Brain microvascular endothelial cell (primary cell): ENCODE results near the gene ZNF544.

Source experiments
- DNase-seq: peaks from one replicate; pipeline ENCODE4 v3.0.0-alpha.2; 2020
- H3K27ac ChIP-seq: fragments of 250-450 bp; sonication (Bioruptor Pico); 2 replicates; pipeline ENCODE4 v1.5.1; 2020; ENCODE audit warnings: mild to moderate bottlenecking, moderate library complexity
- H3K27me3 ChIP-seq: fragments of 250-450 bp; sonication (Bioruptor Pico); replicated peaks from 2 replicates; pipeline ENCODE4 v1.5.1; 2020; ENCODE audit warnings: mild to moderate bottlenecking
- H3K36me3 ChIP-seq: fragments of 250-450 bp; sonication (Bioruptor Pico); replicated peaks from 2 replicates; pipeline ENCODE4 v1.5.1; 2020; ENCODE audit warnings: mild to moderate bottlenecking
- H3K4me3 ChIP-seq: 2 replicates; pipeline ENCODE4 v1.5.1; 2011; ENCODE audit warnings: low read depth, mild to moderate bottlenecking, control low read depth, low read length, moderate library complexity
- in situ Hi-C: cut with HindIII; loops from 2 replicates; pipeline ENCODE4 v1.10.0; 2017; ENCODE audit warnings: low sequenced_read_pairs, low pct_ligation_motif_present
- TF ChIP-seq, protein P1 (sequence below): IDR thresholded peaks from 2 replicates; pipeline ENCODE4 v1.5.1; 2011; ENCODE audit warnings: low read depth, mild to moderate bottlenecking, moderate library complexity, low read length, control low read depth, inconsistent platforms; ENCODE audit errors: missing control alignments

ZNF544 gene

DNA sequence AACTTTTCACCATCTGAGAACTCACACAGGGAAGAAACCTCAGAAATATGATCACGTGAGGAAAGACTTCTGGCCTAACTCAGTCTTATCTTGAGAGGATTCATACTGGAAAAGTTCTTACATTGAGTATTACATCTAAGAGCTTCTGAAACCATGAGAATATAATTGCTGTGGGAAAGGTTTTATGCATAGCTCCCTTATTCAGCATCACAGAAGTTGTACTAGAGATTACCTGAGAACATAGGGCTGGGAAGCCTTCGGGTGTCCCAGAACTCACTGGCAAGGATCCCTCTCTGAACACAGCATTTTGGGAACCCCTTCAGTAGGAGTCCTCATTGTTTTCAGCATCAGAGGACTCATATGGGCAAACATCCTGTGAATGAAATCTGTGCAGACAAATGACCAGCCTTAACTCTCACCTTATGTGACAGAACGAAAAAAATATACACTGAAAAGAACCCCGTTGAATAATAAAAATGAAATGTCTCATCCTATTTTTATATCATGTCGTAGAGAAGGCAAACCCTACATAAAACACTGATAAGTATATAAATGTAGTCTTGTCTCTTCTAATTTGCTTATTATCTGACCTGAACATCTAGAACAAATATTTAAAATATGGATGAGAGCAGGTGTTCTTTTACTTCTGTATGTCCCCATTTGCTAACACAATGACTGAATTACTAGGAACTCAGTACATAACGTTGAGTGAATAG is 31.7 kb upstream of the ZNF544 start:
- H3K27me3 ChIP-seq, result no peaks in the 10 kb centered on the region
- no peak overlapping the region for H3K4me3 ChIP-seq
- TF ChIP-seq, protein P1, sequence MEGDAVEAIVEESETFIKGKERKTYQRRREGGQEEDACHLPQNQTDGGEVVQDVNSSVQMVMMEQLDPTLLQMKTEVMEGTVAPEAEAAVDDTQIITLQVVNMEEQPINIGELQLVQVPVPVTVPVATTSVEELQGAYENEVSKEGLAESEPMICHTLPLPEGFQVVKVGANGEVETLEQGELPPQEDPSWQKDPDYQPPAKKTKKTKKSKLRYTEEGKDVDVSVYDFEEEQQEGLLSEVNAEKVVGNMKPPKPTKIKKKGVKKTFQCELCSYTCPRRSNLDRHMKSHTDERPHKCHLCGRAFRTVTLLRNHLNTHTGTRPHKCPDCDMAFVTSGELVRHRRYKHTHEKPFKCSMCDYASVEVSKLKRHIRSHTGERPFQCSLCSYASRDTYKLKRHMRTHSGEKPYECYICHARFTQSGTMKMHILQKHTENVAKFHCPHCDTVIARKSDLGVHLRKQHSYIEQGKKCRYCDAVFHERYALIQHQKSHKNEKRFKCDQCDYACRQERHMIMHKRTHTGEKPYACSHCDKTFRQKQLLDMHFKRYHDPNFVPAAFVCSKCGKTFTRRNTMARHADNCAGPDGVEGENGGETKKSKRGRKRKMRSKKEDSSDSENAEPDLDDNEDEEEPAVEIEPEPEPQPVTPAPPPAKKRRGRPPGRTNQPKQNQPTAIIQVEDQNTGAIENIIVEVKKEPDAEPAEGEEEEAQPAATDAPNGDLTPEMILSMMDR, result no peak
- H3K36me3 ChIP-seq, result peaks cover 71% of the 10 kb centered on the region
- in situ Hi-C loops, result no loop called here
- DNase-seq, result no peak
- H3K27ac ChIP-seq, result no peak overlapping the region

DNA sequence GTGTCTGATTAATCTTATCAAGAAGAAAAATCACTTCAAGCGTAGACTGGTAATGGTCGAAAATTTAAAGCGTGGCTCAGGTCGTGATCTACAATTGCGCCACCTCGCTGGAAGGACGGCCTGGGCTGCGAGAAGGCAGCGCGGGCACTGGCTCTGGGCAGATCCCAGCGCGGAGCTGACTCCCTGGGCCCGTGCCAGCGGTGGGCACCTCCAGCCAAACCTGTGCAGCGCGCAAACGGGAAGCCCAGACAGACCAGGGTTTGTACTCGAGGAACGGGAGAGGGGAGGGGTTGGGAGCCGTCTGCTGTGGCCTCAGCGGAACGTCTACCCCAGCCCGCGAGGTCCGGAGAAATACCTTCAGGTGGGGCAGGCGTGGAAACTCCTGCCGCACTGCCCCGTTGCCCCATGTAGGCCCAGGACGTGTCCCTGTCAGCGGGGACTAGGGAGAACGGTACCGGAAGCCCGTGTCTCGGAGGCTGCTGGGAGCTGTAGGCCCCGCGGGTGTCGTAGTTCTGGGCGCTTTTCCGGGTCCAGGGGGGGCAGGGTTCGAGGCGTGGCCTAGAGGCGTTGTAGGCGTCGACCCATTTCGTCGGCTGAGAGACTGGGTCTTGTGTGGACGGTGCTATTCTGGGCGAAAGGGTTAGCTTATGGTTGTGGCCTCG is 24.8 kb upstream of the ZNF544 start:
- H3K27ac ChIP-seq, result no peak overlapping the region
- no peaks in the 10 kb centered on the region for H3K27me3 ChIP-seq
- H3K4me3 ChIP-seq, result peak overlapping the region; percentile 20
- in situ Hi-C loops, result no loop called here
- peaks cover 55% of the 10 kb centered on the region for H3K36me3 ChIP-seq
- TF ChIP-seq, protein P1, result no peak
- DNase-seq, result no peak

DNA sequence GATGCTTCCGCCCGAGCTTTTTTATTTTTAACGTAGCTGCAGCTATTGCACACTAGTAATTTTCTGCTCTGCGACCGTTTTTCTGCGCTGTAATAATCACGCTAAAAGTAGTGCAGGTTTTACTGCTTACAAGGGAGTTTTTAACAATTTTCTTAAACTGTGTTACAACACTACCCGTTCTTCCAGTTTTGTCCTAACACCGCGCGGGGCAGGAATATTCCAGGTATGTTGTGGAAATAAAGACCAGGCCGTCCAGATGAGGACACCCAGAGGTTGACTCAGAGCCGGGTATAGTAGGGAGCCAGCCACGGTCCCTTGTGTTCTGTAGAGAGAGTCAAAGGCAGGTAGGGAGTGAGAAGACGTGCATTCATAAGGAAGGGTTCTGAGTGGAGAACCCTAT is 24.1 kb upstream of the ZNF544 start:
- H3K36me3 ChIP-seq, result peaks cover 57% of the 10 kb centered on the region
- no peaks in the 10 kb centered on the region for H3K27me3 ChIP-seq
- TF ChIP-seq, protein P1, result no peak
- no peak for DNase-seq
- no peak overlapping the region for H3K27ac ChIP-seq
- no peak overlapping the region for H3K4me3 ChIP-seq
- in situ Hi-C loops, result no loop called here

DNA sequence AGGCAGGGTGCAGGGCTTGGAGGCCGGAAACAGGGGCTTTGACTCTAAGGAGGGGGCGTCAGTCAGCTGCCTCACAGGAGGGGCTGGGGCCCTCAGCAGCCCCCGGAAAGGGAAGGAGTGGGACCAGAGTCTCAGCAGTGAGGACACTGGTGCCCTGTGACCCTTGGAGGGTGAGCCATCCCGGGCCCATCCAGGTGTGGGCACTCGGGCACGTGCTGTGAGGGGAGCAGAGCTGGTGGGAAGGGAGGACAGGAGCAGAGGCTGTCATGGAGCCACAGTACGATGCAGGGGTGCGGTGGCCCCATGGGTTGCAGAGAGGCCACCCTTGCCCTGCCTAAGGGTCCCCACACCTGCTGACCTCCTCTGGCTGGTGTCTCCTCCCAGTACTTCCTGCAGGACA is 19.1 kb upstream of the ZNF544 start:
- Histone ChIP-seq H3K27me3 (no peaks in the 10 kb centered on the region), H3K36me3 (peaks cover 78% of the 10 kb centered on the region), H3K27ac (no peak overlapping the region), H3K4me3 (no peak overlapping the region)
- in situ Hi-C loops, result no loop called here
- DNase-seq, result no peak
- TF ChIP-seq, protein P1, result no peak

DNA sequence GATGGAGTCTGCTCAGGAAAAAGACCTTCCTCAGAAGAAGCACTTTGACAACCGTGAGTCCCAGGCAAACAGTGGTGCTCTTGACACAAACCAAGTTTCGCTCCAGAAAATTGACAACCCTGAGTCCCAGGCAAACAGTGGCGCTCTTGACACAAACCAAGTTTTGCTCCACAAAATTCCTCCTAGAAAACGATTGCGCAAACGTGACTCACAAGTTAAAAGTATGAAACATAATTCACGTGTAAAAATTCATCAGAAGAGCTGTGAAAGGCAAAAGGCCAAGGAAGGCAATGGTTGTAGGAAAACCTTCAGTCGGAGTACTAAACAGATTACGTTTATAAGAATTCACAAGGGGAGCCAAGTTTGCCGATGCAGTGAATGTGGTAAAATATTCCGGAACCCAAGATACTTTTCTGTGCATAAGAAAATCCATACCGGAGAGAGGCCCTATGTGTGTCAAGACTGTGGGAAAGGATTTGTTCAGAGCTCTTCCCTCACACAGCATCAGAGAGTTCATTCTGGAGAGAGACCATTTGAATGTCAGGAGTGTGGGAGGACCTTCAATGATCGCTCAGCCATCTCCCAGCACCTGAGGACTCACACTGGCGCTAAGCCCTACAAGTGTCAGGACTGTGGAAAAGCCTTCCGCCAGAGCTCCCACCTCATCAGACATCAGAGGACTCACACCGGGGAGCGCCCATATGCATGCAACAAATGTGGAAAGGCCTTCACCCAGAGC is 16.2 kb upstream of the ZNF544 start:
- H3K36me3 ChIP-seq, result peaks cover 66% of the 10 kb centered on the region
- no peaks in the 10 kb centered on the region for H3K27me3 ChIP-seq
- no peak overlapping the region for H3K27ac ChIP-seq
- no peak for DNase-seq
- TF ChIP-seq, protein P1, result no peak
- no peak overlapping the region for H3K4me3 ChIP-seq
- in situ Hi-C loops, result no loop called here
